HG02610 (cell line): Measurements from ENCODE around the gene TMEM176A.

ENCODE experiments used
- ATAC-seq: cut with Tn5 transposase; IDR thresholded peaks from one replicate; pipeline ENCODE4 v1.9.1; 2021; ENCODE audit warnings: mild to moderate bottlenecking, moderate library complexity; ENCODE audit not compliant: unreplicated experiment

TMEM176A gene

GRCh38 chr7:150787321-150788281 lies 13.0 kb upstream of the TMEM176A start:
- ATAC-seq, result no peak

DNA sequence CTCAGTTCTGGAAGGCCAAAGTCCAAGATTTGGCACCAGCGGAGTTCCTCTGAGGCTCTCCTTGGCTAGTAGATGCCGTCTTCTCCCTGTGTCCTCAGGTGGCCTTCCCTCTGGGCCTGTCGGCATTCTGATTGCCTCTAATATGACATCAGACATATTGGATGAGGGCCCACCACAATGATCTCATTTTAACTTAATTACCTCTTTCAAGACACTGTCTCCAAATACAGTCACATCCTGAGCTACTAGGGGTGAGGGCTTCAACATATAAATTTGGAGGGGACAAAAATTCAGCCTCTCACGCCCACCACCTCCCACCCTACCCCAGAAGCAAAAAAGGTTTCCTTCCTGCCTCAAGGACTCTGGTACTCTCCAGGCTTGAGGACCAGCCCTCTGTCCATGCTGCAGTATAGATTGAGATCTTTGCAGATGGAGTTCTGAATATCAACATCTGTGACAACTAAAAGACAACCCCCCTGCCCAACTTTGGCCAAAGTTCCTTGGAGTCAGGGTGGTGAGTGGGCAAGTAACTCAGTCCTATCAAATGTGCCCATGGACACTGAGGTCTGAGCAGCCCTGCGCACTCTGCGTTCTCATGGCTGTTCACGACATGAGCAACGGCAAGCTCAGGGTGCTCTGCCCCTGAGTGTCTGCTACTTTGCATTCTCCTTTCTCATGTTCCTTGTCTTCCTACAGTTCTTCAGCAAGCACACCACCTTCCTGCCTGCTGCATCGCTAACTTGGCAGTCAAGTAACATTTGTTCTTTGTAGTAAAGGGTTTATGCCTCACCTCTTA lies 11.9 kb upstream of the TMEM176A start:
- ATAC-seq, result no peak

- no peak for ATAC-seq
These were observed 10.0 kb upstream of the TMEM176A start for GRCh38 chr7:150790416-150791075.

DNA sequence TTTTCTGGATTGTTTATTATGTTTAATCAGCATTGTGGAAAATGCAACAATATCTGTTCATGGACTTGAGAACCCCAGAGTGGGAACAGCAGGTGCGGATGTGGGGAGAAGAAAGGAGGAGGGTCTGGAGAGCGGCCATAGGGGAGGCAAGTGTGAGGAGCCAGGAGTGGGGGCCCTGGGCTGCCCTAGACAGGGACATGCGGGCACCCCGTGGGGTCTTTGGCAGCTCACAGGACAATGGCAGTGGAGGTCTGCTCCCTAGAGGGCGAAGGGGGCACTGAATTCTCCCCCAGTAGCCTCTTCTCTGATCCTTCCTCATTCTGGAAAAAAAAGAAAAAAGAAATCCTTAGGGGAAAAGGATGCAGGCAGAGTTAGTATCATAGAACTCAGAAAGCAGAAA lies 9.3 kb upstream of the TMEM176A start:
- ATAC-seq, result no peak

DNA sequence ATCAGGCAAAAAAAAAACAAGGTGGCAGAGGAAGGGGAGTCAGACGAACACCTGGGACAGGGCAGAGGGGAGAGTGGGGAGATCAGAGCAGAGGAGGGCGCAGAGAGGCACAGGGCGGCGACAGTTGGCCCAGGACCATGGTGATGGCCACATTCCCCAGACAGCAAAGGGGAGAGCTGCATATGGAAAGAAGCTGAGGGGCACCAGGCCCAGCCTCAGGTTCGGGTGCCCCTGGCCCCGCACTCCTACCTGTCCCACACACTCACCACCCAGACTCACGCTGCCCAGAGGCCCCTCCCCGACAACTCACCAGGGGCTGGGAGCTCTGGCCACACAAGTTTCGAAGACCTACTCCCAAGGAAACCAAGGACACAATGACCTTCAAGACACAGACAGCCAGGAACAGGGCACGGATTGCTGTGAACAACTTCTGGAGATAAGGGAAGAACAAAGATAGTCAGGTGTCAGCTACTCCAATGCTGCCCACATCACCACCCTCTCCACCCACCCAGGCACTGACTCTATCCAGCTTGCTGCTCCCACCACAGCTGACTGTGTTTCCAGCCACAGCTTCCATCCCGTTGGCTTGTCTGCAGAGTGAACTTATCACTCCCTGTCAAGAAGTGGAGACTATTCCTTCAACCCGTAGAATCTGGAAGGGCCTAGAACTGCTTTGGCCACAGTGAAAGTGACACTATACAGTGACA lies 8.7 kb upstream of the TMEM176A start:
- ATAC-seq, result no peak

GRCh38 chr7:150793569-150794238 lies 6.9 kb upstream of the TMEM176A start:
- ATAC-seq, result no peak

- ATAC-seq, result no peak
These were observed 2.9 kb upstream of the TMEM176A start for GRCh38 chr7:150797661-150798060.

DNA sequence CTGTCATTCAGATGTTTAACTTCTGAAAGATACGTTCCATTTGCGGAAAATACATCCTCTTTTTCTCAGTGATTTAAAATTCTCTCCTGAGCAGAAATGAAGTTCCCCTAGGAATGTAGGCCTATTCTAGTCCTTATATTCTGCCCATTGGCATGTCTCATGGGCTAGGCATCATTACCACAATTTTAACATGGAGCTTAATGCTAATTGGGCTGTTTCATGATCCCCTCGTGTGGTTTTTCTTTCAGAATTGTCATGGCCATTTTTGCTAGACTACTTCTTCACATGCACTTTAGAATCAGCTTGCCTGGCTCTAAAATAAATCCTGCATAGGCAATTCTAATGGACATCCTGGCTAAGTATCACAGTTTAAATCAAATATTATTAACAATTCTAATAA lies 1.4 kb upstream of the TMEM176A start:
- ATAC-seq, result no peak

- no peak for ATAC-seq
These were observed 608 bp upstream of the TMEM176A start, which contains the start of gene TMEM176B for GRCh38 chr7:150799741-150800580. TMEM176B (minus strand) TSS chr7:150800364; CDS start chr7:150796569, 3,795 bp downstream.

- no peak for ATAC-seq
These were observed 825 bp downstream of the TMEM176A start for GRCh38 chr7:150801242-150801945.

GRCh38 chr7:150801946-150802771 lies 1.6 kb downstream of the TMEM176A start:
- ATAC-seq, result no peak

DNA sequence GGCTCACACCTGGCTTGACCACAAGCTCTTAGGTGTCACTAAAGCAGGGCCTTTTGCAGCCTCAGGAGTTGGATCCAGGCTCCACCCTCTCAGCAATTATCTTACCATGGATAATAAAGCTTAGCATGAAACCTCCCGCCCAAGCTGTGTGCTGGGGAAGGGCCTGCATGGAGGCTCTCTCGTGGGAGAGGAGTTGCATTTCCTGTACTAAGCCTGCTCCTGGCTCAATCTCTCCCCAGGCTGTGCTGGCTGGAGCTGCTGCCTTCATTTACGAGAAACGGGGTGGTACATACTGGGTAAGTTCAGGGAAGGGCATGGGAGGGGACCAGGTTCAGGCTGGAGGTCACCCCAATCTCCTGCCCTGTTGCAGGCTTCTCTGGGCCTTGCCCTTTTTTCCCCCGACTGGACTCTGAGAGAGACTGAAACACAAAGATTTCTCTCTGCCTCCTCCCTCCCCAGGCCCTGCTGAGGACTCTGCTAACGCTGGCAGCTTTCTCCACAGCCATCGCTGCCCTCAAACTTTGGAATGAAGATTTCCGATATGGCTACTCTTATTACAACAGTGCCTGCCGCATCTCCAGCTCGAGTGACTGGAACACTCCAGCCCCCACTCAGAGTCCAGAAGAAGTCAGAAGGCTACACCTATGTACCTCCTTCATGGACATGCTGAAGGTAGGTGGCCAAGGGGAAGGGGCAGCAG lies 2.7 kb downstream of the TMEM176A start:
- no peak for ATAC-seq

DNA sequence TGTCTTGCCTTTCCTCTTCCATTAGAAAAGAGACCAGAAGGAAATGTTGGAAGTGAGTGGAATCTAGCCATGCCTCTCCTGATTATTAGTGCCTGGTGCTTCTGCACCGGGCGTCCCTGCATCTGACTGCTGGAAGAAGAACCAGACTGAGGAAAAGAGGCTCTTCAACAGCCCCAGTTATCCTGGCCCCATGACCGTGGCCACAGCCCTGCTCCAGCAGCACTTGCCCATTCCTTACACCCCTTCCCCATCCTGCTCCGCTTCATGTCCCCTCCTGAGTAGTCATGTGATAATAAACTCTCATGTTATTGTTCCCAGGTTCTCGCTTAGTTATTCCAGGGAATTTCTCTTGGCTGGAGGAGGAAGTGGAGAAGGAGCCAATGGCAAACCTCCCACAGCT lies 4.2 kb downstream of the TMEM176A start:
- ATAC-seq, result no peak

- ATAC-seq, result no peak
These were observed 5.3 kb downstream of the TMEM176A start for GRCh38 chr7:150805864-150806263.

DNA sequence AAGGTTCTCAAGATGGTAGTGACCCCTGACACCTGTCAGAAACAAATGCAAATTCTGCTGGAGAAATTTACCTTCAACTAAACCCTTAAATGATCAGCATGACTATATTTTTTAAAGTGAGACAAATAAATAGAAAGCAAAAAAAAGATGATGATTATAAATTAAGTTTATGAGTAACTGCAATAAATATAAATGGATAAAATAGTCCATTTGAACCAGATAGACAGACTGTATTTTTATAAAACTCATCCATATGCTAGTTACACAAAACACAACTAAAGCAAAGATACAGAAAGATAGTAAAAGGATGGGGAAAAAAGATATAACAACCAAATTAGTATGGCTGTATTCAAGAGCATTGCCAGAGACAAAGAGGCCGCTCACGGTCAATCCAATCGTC lies 5.9 kb downstream of the TMEM176A start:
- no peak for ATAC-seq

DNA sequence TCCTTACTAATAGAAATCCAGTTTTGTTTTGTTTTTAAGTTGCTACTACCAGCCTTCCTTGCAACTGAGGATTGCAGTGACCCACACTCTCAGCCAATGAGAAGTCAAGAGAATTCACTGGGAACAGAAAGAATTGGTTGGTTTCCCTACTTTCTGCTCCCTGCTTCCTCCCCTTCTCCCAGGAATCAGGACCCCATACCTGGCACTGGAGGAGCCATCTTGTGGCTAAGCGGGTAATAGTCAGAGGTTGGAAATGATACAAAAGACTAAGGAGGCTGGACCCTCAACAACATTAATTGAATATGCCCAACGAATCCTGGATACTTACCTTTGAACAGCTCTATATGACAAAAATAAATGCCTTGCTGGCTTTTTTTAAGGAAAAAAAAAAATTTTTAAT lies 6.3 kb downstream of the TMEM176A start:
- no peak for ATAC-seq
